Activated CD8-positive, alpha-beta memory T cell treated with anti-CD3 and anti-CD28 coated beads, Interleukin-2, amount 50 U/mL, for 4 hours (primary cell): ENCODE results near the gene FBXL14.
"Not testable (repeated sequence)": the region's sequence is repeated elsewhere in the genome, so short reads cannot be mapped to it uniquely, and the experiment has no call there.

Experiments
- DNase-seq: peaks from one replicate; pipeline ENCODE4 v3.0.0-alpha.2; 2020

The FBXL14 gene

GRCh38 chr12:1567852-1568251 is 26.5 kb downstream of the FBXL14 start:
- no peak for DNase-seq

GRCh38 chr12:1566449-1567135 is 27.8 kb downstream of the FBXL14 start:
- no peak for DNase-seq

- no peak for DNase-seq
These were observed 29.2 kb downstream of the FBXL14 start for GRCh38 chr12:1565172-1565571.

GRCh38 chr12:1564067-1564466 is 30.3 kb downstream of the FBXL14 start:
- no peak for DNase-seq

DNA sequence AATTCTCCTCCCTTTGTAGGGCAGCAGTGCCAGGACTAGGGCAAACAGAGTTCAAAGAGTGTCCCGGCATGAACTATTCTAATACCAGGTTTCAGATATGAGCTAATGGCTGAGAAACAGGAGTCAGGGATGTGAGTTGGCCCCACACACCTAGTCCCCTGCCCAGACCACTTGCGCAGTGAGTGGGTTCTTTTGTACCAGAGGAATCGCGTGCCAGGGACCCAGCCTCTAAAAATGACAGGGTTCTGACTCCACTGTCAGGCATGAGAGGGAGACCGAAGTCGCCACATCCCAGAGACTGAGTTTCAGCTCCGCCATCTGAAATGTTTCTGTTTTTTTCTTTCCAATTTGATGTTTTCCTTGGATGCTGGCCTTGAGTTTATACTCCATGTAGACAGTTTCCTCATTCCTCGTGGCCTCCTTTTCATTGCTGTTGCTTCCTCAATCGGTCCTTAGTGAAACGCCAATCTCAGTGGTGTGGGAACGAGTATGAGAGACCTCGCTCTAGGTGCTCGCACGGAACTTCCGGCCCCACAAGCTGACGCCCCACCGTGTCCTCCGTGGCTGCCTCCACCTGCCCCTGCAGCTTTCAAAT is 31.5 kb downstream of the FBXL14 start:
- no peak for DNase-seq

DNA sequence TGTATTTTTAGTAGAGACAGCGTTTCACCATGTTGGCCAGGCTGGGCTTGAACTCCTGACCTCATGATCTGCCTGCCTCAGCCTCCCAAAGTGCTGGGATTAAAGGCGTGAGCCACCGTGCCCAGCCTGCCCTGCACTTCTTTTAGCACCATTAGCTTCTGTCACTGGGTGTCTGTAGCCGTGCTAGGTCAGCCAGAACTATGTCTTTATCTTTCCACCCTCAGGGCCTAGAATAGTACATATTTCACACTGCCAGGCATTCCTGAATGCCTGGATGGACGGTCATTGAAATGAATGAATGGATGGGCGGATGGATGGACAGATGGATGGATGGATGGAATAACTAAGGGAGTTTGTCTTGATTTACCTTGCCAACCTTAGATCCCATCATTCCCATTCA is 33.7 kb downstream of the FBXL14 start:
- DNase-seq, result no peak

DNA sequence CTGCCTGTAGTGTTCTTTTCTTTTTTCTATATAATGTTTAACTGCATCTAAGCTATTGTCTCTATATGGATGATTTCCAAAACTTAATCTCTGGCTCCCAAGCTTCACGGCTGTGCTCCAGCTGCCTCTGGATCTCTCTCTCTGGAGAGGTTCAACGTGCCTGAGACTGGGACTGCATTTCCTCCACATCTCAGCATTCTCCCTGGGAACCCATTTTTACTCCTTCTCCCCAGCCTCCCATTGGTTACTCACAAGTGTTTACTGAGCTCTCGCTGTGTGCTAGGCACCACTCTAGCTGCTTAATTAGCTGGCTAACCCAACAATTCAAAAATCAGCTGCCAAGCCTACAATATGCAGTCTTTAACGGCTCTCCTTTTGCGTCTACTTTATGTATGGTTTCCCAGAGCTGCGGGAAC is 34.7 kb downstream of the FBXL14 start:
- no peak for DNase-seq

GRCh38 chr12:1558108-1558507 is 36.3 kb downstream of the FBXL14 start:
- DNase-seq, result not testable (repeated sequence)

DNA sequence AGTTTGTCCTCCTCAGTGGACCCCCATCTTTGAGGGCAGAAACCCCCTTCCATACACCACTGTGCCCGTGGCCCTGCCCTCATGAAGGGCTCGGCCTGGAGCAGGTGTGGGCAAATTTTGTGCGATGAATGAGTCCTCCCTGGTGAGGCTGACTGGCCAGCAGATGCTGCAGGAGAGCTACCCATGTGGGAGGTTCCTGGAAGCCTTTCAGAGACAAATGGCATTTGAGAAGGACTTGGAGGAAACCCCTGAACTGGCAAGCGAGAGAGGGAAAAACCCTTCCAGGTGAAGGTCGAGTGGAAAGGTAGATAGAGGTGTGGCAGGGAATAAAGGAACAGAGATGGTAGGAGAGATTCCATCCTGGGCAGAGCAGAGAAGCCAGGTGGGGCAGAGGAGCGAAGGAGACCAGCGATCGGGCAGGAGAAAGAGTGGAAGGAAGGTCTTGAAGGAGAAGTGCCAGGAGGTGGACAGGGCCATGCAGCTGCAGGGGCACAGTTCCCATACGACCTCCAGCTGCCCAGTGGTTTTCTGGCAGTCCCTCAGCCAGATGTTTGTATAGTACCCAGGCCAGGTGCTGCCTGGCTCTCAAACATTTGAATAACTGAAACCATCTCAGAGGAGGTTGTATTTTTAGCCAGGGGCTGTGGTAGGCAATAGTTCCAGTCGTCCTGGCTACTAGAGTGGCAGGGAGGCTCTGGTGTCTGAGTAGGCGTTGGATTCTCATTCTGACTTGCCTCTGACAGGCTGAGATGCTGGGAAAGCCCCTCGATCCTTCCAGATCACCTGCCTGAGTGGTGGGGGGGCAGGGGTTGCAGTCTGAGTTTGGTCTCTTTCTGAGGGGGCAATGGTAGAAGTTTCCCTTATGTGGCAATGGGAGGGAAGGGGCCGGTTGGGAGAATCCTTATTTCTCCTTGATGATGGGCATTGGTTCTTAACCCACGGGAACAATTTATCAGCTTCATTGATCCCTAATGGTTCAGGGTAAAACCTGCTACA is 40.1 kb downstream of the FBXL14 start:
- no peak for DNase-seq

DNA sequence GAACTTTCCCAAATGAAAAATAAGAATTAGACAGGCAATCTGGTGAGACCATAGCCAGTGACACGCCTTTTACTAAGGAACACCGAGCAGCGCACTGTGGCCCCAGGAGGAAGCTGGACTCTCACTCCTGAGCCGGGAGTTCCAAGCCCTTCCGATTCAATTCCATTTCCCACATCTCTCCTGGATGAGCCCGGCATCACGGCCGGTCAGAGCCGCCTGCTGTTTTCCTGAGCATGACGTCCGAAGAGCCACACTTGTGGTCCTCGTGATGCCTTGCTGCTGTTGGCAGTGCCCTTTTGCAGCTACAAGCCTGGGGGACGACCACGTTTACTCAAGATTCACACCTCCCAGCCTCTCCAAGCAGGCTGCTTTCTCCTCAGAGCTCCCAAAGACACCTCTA is 40.8 kb downstream of the FBXL14 start:
- DNase-seq, result no peak

- DNase-seq, result no peak
These were observed 41.4 kb downstream of the FBXL14 start for GRCh38 chr12:1552911-1553491.

DNA sequence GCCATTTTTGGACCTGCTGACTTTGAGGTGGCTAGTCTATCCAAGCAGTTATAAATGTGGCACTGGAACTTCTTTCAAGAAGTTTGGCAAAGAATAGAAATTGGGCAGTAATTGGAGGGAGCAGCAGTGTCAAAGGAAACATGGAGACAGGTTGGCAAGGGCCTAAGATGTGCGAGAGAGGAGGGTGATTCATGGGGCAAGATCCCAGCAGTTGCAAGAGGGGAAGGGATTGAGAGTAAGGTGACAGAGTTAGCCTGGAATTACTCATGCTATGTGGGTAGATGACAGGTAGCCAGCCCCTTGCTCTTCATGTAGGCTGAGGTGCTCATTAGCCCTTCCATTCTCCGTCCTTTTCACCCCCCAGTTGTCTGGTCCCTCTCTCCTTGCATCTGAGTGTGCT is 42.2 kb downstream of the FBXL14 start:
- no peak for DNase-seq

- no peak for DNase-seq
These were observed 42.9 kb downstream of the FBXL14 start for GRCh38 chr12:1551496-1551895.

- no peak for DNase-seq
These were observed 47.3 kb downstream of the FBXL14 start for GRCh38 chr12:1546931-1547640.

DNA sequence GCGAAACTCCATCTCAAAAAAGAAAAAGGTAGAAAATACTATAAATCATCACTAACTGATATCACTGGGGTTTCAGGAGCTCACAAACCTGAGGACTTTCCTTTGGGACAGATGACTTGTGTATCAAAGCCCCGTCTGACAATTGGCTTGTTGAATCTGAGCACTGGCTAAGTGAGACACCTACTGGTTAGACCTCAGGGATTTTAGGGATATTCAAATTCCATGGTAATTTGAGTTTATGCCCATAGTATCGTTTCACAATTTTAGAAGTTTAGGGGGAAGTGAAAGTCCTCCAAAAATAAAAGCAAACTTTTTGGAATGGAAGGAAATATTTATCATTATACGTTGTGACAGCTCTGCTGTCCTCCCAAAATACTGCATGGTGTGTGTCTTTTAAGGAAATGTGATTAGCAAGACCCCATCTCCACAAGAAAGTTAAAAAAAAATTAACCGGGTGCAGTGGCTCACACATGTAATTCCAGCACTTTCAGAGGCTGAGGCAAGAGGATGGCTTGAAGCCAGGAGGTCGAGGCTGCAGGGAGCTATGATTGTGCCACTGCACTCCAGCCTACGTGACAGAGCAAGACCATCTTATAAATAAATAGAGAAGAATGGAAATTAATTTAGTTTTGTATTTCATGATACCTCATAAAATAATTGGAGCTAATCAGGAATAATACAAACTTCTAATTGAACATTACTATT is 49.2 kb downstream of the FBXL14 start:
- no peak for DNase-seq

- DNase-seq, result no peak
These were observed 51.8 kb downstream of the FBXL14 start for GRCh38 chr12:1542599-1542998.

DNA sequence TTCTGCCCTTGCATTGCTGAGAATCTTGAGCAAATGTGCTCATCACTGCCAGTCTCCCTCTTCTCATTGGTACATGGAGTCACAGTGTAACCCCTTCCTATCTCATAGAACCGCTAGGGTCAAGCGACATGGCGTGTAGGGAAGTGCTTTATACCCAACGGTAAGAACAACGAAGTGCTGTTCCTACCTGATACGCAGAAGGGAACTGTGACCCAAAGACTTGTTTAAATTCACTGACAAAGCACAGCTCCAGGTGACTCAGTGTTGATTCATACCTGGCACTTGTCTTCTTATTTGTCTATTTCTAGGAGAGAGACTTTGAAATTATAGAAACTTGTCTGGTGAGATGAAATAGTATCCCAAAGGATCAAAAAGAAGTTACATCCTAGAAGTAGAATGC is 53.7 kb downstream of the FBXL14 start:
- DNase-seq, result no peak

DNA sequence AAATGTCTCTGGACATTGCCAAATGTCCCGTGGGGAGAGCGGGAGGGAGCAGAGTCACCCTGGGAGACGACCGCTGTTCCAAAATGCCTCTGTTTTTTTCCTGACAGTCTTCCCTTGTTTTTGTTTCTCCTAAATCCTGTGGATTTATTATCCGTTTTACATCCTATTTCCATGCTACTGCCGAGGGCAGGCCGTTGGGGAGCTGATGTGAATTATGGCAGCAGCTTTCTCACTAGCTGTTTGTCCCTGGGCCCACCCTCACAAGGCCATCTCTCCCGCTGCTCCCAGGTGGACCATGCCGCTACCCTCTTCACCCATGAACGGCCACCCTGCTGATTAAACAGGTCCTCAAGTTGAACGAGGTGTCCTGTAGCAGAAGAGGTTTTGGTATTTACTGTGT is 55.2 kb downstream of the FBXL14 start:
- DNase-seq, result no peak

DNA sequence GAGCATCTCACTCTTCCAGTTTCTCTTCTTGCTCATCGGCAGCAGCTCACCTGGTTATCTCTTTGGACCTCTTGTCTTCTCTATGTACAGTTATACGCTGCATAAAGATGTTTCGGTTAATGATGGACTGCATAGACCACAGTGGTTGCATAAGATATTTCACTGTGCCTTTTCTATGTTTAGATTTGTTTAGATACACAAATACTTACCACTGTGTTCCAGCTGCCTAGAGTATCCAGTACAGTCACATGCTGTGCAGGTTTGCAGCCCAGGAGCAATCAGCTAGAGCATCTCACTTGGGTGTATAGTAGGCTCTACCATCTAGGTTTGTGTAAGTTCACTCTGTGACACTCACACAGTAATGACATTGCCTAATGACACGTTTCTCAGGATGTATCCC is 57.6 kb downstream of the FBXL14 start:
- no peak for DNase-seq

DNA sequence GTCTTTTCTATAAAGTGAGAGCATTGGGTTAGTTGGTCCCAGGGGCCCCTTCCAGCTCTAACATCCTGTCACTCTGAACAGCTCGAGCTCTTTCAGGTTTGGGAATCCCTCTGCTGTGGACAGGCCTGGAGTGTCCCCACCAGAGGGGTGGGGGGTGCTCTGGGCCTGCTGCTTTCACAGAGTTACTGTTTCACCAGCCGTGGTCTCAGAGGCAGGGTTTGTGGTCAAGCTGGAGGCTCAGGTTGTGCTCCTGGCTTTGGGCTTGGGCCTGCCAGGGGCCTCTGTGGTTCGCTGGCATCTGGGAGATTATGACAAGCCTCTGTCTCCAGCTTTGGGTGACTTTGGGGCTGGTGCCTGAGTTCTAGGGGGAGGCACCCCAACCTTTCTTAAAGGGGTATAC is 59.6 kb downstream of the FBXL14 start:
- DNase-seq, result no peak

- DNase-seq, result peak; percentile 27
These were observed 60.6 kb downstream of the FBXL14 start for GRCh38 chr12:1533602-1534304.
